ENCODE data around the gene ELMO1.

DNA sequence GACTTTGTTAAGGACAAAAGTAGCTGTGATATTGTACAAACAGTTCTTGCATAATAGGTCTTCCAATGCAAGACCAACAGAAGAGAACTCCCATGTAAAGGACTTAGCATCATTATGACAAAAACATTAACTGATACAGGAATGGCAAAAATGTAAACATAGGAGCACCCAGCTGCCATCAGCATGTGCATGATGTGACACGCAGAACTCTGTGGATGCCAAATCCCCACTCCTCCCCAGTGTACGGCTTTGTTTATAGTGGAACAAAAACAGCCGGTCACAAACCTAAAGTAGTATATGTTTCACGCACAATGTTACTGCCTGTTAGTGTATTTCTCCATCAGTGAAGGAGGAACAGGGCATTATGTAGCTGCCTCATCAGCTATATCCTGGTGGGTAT, 408.3 kb downstream of the ELMO1 start:
- TF ChIP-seq, protein P1, sequence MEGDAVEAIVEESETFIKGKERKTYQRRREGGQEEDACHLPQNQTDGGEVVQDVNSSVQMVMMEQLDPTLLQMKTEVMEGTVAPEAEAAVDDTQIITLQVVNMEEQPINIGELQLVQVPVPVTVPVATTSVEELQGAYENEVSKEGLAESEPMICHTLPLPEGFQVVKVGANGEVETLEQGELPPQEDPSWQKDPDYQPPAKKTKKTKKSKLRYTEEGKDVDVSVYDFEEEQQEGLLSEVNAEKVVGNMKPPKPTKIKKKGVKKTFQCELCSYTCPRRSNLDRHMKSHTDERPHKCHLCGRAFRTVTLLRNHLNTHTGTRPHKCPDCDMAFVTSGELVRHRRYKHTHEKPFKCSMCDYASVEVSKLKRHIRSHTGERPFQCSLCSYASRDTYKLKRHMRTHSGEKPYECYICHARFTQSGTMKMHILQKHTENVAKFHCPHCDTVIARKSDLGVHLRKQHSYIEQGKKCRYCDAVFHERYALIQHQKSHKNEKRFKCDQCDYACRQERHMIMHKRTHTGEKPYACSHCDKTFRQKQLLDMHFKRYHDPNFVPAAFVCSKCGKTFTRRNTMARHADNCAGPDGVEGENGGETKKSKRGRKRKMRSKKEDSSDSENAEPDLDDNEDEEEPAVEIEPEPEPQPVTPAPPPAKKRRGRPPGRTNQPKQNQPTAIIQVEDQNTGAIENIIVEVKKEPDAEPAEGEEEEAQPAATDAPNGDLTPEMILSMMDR (IDR thresholded peaks at IDR 0.05; ENCODE audit: low read depth, low read length, poor library complexity, severe bottlenecking), result no peak
- TF ChIP-seq EZH2phosphoT487 (IDR thresholded peaks at IDR 0.05; ENCODE audit: borderline replicate concordance, low read length), result no peak
